NCI-H146 treated with DMSO at 0.1 percent for 48 hours (cell line): ENCODE measurements around the gene ERFL.
"Not testable (repeated sequence)": the region's sequence is repeated elsewhere in the genome, so short reads cannot be mapped to it uniquely, and the experiment has no call there.

Experiments
- DNase-seq: peaks from one replicate; lab custom pipeline; 2025; ENCODE audit not compliant: unreplicated experiment; lab: John Stamatoyannopoulos, UW

The ERFL gene

DNA sequence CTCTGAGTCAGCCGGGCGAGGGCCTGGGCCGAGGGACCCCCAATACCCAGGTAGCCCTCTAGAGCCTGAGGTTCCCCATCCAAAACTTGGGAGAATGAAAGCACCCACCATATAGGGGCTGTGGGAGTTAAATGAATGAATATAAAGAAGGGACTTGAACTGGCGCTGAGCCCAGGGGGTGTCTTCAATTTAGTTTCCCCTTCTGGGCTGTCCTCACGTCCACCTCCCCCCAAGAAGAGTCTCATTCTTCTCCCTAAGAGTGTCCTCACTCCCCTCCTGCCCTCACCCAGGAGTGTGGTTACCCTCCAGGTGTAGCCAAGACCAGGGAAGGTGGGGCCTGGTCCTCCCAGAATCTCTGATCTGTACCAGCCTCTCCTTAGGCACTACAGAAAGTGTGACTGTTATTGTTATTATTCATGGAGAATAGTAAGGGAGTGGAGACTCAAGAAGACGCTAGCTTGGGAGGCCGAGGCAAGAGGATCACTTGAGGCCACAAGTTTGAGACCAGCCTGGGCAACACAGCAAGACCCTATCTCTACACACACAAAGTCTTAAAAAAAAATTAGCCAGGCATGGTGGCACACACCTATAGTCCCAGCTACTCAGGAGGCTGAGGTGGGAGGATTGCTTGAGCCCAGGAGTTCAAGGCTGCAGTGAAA lies 48.5 kb downstream of the ERFL start:
- no peak for DNase-seq

GRCh38 chr19:41879080-41879479 lies 49.2 kb downstream of the ERFL start:
- DNase-seq, result no peak

DNA sequence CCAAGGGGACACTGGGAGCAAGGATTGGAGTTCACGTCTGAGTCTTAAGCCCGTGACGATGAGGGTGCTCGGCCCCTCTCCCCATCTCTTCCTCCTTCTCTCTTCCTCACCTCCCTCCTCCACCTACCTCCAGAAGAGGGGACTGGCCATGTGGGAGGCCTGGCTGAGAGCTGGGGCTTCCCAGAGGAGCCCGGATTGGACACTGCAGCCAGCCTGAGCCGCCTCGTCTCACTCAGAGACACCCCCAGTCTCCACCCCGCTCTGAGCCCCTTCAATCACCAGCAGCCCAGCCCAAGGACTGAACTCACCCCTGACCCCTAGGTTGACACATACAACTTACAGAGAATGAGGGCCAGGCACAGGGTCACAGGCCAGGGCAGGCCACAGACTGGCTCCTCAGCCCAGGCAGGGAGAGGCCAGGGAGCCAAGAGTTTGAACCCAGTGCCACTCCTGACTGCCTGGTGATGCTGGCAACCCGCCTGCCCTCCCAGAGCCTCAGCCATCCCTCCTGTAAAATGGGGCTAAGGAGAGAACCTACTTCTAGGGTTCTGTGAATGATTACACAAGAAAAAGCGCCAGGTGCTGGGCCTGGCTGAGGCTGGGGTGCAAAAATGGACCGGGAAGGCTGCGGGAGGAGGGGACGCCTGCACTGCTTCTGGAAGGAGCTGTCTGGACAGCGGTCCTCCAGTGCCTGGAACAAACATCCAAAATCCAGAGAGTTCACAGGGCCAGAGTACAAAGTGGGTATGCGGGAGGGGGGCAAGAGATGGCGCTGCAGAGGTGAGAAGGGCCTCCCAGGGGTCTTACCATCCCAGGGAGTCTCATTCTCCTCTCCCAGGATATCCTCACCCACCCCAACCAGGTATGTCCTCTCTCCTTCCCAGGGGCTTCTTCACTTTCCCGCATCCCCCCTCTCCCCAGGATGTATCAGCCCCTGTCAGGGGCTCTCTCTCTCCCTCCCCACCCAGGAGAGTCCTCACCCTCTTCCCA lies 50.0 kb downstream of the ERFL start:
- DNase-seq, result no peak

GRCh38 chr19:41876847-41877832 lies 51.1 kb downstream of the ERFL start, which contains the start of gene CD79A:
CD79A (plus strand) TSS chr19:41877279; CDS start chr19:41877305, 26 bp downstream.
- DNase-seq, result no peak

DNA sequence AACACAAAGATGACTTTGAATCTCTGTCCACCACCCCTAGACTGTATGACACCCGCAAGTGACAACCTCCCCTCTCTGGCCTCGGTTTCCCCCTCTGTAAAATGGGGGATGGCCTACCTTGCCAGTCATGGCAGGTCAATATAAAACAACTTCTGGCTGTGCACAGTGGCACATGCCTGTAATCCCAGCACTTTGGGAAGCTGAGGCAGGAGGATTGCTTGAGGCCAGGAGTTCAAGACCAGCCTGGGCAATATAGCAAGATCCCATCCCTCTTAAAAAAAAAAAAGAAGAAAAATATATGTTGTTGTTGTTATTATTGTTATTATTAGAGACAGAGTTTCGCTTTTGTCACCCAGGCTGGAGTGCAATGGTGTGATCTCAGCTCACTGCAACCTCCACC lies 52.3 kb downstream of the ERFL start:
- not testable (repeated sequence) for DNase-seq

DNA sequence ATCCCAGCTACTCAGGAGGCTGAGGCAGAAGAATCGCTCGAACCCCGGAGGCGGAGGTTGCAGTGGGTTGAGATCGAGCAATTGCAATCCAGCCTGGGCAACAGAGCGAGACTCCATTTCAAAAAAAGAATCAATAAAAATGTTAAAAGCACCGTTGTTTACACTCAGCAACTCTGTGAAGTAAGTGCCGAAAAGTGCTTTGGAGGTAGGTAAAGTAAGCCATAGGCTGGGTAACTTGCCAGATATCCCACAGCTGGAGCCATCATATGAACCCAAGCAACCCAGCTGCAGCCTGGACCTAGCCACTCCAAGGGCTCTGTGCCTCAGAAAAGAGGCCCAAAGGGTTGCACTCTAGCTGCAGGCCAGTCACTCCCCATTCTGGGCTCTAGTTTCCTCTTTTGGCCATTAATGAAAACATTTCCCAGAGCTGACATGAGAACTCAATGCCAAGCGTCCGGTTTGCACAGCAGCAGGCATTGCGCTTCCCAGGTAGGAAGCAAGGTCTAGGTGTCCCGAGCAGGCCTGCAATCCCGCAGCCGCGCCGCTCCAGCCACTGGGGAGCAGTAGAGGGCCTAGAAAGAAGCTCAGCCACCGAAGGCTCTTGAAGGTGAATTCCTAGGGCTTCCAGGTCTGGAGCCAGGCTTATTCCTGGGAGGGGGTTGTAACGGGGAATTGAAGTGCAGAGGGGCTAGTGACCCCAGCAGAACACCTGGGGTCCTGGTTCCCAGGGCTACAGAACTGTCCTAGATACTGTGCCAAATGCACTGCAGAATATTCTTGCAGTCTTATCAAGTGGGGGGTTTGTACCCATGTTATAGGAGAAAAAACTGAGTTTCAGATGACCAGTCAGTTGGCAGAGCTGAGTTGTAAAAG lies 55.2 kb downstream of the ERFL start:
- peak; percentile 56 for DNase-seq

DNA sequence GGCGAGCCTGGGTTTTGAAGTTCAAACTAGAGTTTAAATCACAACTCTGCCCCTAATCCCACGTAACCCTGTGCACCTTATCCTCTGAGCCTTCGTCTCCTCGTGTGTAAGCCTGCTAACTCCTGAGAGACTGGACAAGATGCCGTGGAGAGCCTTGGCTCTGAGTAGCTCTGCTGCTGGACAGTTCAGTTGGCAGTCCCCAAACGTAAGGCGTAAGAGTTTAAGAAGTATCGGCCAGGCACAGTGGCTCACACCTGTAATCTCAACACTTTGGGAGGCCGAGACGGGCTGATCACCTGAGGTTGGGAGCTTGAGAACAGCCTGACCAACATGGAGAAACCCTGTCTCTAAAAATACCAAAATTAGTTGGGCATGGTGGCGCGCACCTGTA lies 55.9 kb downstream of the ERFL start:
- DNase-seq, result no peak

GRCh38 chr19:41871573-41872383 lies 56.5 kb downstream of the ERFL start:
- no peak for DNase-seq

DNA sequence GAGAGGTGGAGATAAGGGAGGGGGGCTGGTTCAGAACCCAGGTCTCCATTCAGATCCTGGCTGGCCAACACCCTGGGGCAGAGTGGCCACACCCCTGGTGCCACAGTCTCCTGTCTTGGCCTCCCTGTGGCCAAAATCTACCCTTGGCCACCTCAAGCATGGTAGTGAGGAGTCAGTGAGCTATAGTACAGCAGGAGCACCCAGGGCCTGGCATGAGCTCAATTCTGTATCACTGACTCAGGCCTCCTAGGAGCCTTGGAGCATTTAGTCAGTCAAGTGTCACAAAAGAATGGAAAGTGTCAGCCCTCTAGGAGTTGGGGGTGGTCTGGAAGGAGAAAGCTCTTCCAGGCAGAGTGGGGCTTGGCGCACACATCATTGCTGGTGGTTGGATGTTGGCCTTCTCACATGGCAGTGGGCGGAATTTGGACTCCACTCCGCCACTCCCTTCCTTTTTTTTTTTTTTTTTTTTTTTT lies 57.8 kb downstream of the ERFL start:
- DNase-seq, result no peak

- peak; percentile 85 for DNase-seq
Observed at GRCh38 chr19:41869374-41869955, 58.8 kb downstream of the ERFL start.

GRCh38 chr19:41868989-41869300 lies 59.3 kb downstream of the ERFL start:
- no peak for DNase-seq

DNA sequence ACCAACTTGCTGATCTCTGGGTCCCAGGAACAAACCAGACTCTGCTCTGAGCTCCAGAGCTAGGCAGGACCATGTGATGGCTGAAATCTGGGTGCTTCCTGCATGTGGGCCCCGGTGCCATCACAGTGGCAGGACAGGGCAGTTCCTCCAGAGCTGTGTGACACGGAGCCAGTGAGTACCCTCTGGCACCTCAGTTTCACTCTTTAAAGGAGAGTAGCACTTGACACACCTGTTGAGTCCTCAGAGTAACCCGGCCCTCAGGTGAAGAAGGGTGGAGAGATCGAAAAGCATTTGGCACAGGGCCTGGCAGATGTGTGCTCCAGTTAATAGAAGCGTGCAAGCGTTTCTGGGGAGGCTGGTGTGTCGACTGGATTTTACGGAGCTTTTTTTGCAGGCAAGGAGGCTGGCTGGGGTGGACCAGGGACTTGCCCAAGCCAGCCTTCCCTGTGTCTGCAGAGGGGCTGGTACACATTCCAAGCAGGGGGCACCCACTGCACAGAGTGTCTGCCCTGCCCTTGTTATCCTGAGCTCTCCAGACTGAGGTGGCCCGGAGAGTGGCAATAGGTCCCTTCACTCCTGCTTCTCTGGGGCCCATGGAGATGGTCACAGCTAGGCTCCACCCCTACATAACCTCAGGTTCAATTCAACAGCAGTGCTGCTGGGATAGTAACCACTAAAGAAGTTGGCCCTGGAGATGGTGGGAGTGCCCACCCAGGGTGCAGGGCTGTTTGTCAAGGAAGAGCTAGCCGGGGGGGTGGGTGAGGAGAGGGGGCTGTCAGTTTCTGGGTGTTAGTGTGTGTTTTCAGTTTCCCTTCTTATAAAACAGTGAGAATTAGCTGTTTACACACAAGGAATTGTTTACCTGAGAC lies 59.9 kb downstream of the ERFL start:
- no peak for DNase-seq

DNA sequence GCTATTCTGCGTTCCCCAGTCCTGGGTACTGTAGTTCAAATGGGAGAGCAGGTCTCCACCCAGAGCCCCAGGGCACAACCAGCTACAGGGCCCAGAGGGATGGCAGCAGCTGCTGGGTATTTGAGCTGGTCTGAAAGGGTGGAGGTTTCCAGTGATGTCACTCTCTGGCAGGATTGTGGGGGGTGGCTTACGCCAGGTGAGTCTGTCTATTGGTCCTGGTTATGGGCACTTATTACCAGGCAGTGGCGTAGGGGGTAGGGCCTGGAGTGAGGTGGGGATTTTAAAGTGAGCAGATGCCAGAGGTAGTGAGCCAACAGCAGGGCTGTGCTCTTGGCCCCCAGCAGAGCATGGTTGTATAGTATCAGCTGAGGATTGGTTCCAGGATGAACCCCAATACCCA lies 62.0 kb downstream of the ERFL start:
- no peak for DNase-seq

DNA sequence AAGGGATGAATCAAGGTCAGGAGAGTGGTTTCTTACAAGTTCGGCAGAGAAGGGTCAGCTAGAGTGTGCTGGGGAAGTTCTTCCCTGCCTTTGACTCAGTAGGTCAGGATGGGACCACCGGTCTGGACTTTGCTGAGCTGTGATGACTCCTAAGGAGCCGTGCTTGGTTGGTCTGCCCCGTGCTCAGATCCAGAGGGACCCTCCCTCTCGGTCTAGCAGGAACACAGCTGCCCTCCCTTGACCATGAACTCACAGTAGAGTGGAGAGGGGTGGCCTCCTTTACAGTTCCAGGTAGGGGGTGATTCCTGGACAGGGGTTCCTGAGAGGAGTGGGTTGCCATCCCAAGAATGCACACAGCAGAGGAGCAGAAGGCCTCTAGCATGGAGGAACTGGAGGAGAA lies 63.9 kb downstream of the ERFL start:
- no peak for DNase-seq

DNA sequence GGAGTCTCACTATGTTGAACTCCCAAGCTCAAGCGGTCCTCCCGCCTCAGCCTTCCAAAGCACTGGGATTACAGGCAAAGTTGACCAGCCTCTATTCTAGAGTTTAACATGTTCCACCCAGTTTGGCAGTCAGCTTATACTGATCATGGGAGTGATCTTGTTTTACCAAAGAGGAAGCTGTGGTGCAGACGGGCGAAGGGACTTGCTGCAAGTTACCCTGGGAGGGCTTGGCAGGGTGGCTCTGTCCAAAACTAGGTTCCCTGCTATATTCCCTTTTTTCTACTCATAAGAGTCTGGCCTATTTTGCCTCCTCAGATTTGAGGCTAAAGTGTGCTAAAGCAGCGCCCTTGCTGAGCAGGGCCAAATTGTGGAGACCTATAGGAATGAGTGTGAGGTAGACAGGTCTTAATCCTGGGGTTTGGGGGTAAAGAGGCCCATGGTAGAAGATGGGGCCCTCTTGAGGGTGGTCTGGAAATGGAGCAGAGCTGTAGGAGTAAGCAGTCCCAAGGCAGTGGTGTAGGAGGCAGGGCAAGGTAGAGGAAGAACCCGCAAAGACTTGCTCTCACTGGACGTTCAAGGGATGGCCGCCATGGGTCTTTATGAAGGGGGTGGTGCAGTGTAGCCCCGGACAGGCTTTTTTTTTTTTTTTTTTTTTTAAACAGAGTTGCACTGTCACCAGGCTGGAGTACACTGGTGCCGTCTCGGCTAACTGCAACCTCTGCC lies 64.9 kb downstream of the ERFL start:
- DNase-seq, result no peak

- no peak for DNase-seq
Observed at GRCh38 chr19:41862445-41862986, 65.7 kb downstream of the ERFL start.

- no peak for DNase-seq
Observed at GRCh38 chr19:41861846-41862245, 66.4 kb downstream of the ERFL start.
